Measurements from ENCODE around the gene ARPC3. TPM values are rescaled to one million over a fixed set of nuclear protein-coding genes. Genes with fewer than 3 reads are reported as not detected.

ARPC3 gene
- total and polyA plus RNA-seq, 9 of the 15 experiments (the other 6 are each of a cell fraction or from before 2014, with no cell fraction given), result 74.2 to 575 (median 345) TPM

- peak; percentile 70 to 77 for TF ChIP-seq E2F6 (IDR thresholded peaks at IDR 0.05; ENCODE audit: borderline replicate concordance in 1 of 2, extremely low read depth in 1 of 2, insufficient read depth in 1 of 2, insufficient read length in 1 of 2, low read depth in 1 of 2, low read length in 1 of 2, poor library complexity in 1 of 2, severe bottlenecking in 1 of 2)
- 0 out of 2 replicates have a peak, but pooled peaks have one; percentile 41 for TF ChIP-seq HLTF (IDR thresholded peaks at IDR 0.05)
- TF ChIP-seq SIRT6 (IDR thresholded peaks at IDR 0.05; ENCODE audit: low read depth, low read length), result no peak
- no peak for TF ChIP-seq NFXL1 (CRISPR knock-in tag; IDR thresholded peaks at IDR 0.05)
- 0 out of 4 replicates have a peak, but pooled peaks of 1 of the 2 experiments have one; percentile 17 for TF ChIP-seq MLLT1 (IDR thresholded peaks at IDR 0.05)
- TF ChIP-seq DEAF1 (CRISPR knock-in tag; IDR thresholded peaks at IDR 0.05), result no peak
- TF ChIP-seq ZNF518B (CRISPR knock-in tag; IDR thresholded peaks at IDR 0.05), result no peak
- 0 out of 2 replicates have a peak, but pooled peaks have one; percentile 21 for TF ChIP-seq ATF3 (IDR thresholded peaks at IDR 0.05)
- no peak for TF ChIP-seq ATF3 (CRISPR knock-in tag; conservative IDR thresholded peaks at IDR 0.05)
- peak; percentile 42; the same call in 1 of the 2 replicates for TF ChIP-seq TEAD4 (IDR thresholded peaks at IDR 0.05; ENCODE audit: low read length)
- TF ChIP-seq TEAD4 (CRISPR knock-in tag; IDR thresholded peaks at IDR 0.05; ENCODE audit: borderline replicate concordance), result no peak
- no peak for TF ChIP-seq MED1 (CRISPR knock-in tag; IDR thresholded peaks at IDR 0.05; ENCODE audit: borderline replicate concordance)
- peak in 1 of 2 experiments; percentile 20; a peak in 1 of 4 replicates for TF ChIP-seq MNT (conservative IDR thresholded peaks at IDR 0.05)
Observed at GRCh38 chr12:110498984-110499706, 49.0 kb upstream of the ARPC3 start (continued).
